Right lung (tissue), 10 donors: ENCODE data around the gene SLC2A1. TPM values are rescaled to one million over a fixed set of nuclear protein-coding genes. Genes with fewer than 3 reads are reported as not detected.

ENCODE experiments used
- DNase-seq, 2 donors: peaks; one replicate each; pipeline ENCODE4 v3.0.0-alpha.2; 2013
- long read RNA-seq, 8 donors: transcript quantifications; one replicate each; lab custom pipeline, GENCODE V29; 2026
- polyA plus RNA-seq, 5 donors: library from polyadenylated mRNA; unstranded; fragments of 120-200 nt; gene quantifications; one replicate each; pipeline versions ENCODE4 v1.2.1 to v1.2.3, GENCODE V29; 2013; ENCODE audit warnings: inconsistent platforms in 1 of 5, low replicate concordance in 1 of 5; ENCODE audit not compliant: insufficient read length in 5 of 5, insufficient read depth in 1 of 5

The SLC2A1 gene
- polyA plus RNA-seq = 100 to 1,000 TPM in 1 of 5 donors, 10 to 100 TPM in 4; 39.3 to 105 (median 64.2) TPM
- long read RNA-seq, donor 1, transcript SLC2A1-203 (10 exons, 3,670 nt) = major isoform, 12 of 14 reads
- long read RNA-seq, donor 1, partial matches to known transcripts = 0 of 14 reads
- long read RNA-seq, donor 1, other reads (novel, unspliced or antisense) = 0 of 14 reads
- long read RNA-seq, donor 2, transcript SLC2A1-203 (10 exons, 3,670 nt) = major isoform, 7 of 7 reads
- long read RNA-seq, donor 2, partial matches to known transcripts = 0 of 7 reads
- long read RNA-seq, donor 2, other reads (novel, unspliced or antisense) = 0 of 7 reads
- long read RNA-seq, donor 3, partial matches to known transcripts = 0 of 3 reads
- long read RNA-seq, donor 3, other reads (novel, unspliced or antisense) = 0 of 3 reads
- long read RNA-seq, donor 4, transcript SLC2A1-203 (10 exons, 3,670 nt) = major isoform, 7 of 12 reads
- long read RNA-seq, donor 4, partial matches to known transcripts = 5 of 12 reads
- long read RNA-seq, donor 4, other reads (novel, unspliced or antisense) = 0 of 12 reads
- long read RNA-seq, donor 5, transcript SLC2A1-203 (10 exons, 3,670 nt) = major isoform, 8 of 11 reads
- long read RNA-seq, donor 5, partial matches to known transcripts = 0 of 11 reads
- long read RNA-seq, donor 5, other reads (novel, unspliced or antisense) = 0 of 11 reads
- long read RNA-seq, donor 6, transcript SLC2A1-203 (10 exons, 3,670 nt) = major isoform, 14 of 26 reads
- long read RNA-seq, donor 6, partial matches to known transcripts = 5 of 26 reads
- long read RNA-seq, donor 6, other reads (novel, unspliced or antisense) = 5 of 26 reads
- long read RNA-seq, donor 7, transcript SLC2A1-203 (10 exons, 3,670 nt) = major isoform, 6 of 6 reads
- long read RNA-seq, donor 7, partial matches to known transcripts = 0 of 6 reads
- long read RNA-seq, donor 7, other reads (novel, unspliced or antisense) = 0 of 6 reads
- long read RNA-seq, donor 8, partial matches to known transcripts = 0 of 1 reads
- long read RNA-seq, donor 8, other reads (novel, unspliced or antisense) = 0 of 1 reads

GRCh38 chr1:42958488-42959319 lies at the start of gene SLC2A1:
Gene SLC2A1 (minus strand): TSS chr1:42958868. CDS start chr1:42958651, 217 bp downstream.
- DNase-seq = peak; percentile 86 to 87

- DNase-seq = peak; percentile 60 to 68
Observed at GRCh38 chr1:43007377-43008114, 48.9 kb upstream of the SLC2A1 start.

- peak; percentile 34 to 45 for DNase-seq
Observed at GRCh38 chr1:43005460-43006361, 47.0 kb upstream of the SLC2A1 start.

GRCh38 chr1:43004587-43005459 lies 46.2 kb upstream of the SLC2A1 start:
- no peak for DNase-seq

- no peak for DNase-seq
Observed at GRCh38 chr1:43002766-43003165, 44.1 kb upstream of the SLC2A1 start.

- no peak for DNase-seq
Observed at GRCh38 chr1:43002116-43002515, 43.4 kb upstream of the SLC2A1 start.

- DNase-seq = no peak
Observed at GRCh38 chr1:43001434-43001833, 42.8 kb upstream of the SLC2A1 start.

- no peak for DNase-seq
Observed at GRCh38 chr1:43000271-43000670, 41.6 kb upstream of the SLC2A1 start.

GRCh38 chr1:42999308-42999707 lies 40.6 kb upstream of the SLC2A1 start:
- DNase-seq = no peak

- no peak for DNase-seq
Observed at GRCh38 chr1:42998386-42998785, 39.7 kb upstream of the SLC2A1 start.

- no peak for DNase-seq
Observed at GRCh38 chr1:42996384-42996970, 37.8 kb upstream of the SLC2A1 start.

GRCh38 chr1:42993502-42994136 lies 35.0 kb upstream of the SLC2A1 start:
- DNase-seq = no peak

- DNase-seq = no peak
Observed at GRCh38 chr1:42992054-42992571, 33.4 kb upstream of the SLC2A1 start.

GRCh38 chr1:42990757-42991346 lies 32.2 kb upstream of the SLC2A1 start:
- no peak for DNase-seq

GRCh38 chr1:42983693-42984092 lies 25.0 kb upstream of the SLC2A1 start:
- DNase-seq = no peak

- no peak for DNase-seq
Observed at GRCh38 chr1:42983253-42983652, 24.6 kb upstream of the SLC2A1 start.

- DNase-seq = no peak
Observed at GRCh38 chr1:42982641-42983040, 24.0 kb upstream of the SLC2A1 start.
